Right lobe of liver (tissue), 6 donors: Measurements from ENCODE around the gene C15orf61. TPM values are rescaled to one million over a fixed set of nuclear protein-coding genes. Genes with fewer than 3 reads are reported as not detected.

Source experiments
- ATAC-seq, 4 donors: fragments of 200-7000 bp; cut with Tn5 transposase; one replicate each; pipeline ENCODE4 v1.9.1; 2020; ENCODE audit warnings: mild to moderate bottlenecking in 4 of 4, moderate library complexity in 4 of 4
- DNase-seq, 3 donors: peaks; one replicate each; pipeline ENCODE4 v3.0.0-alpha.2; 2020
- H3K27ac ChIP-seq, 3 donors: fragments of 200-600 bp; one replicate each; pipeline ENCODE4 v1.8.0; 2022
- H3K27me3 ChIP-seq, 2 donors: fragments of 200-600 bp; one replicate each; pipeline ENCODE4 v1.8.0; 2022
- H3K36me3 ChIP-seq, 4 donors: fragments of 200-600 bp; sonication (generic) in 1 of 4; one replicate each; pipeline versions ENCODE4 v1.5.1 to v1.8.0; 2017 to 2022; ENCODE audit warnings: control low read depth in 1 of 4
- H3K4me1 ChIP-seq, 4 donors: fragments of 200-600 bp; sonication (generic) in 1 of 4; one replicate each; pipeline versions ENCODE4 v1.5.1 to v1.8.0; 2017 to 2022; ENCODE audit warnings: control low read depth in 1 of 4
- H3K4me3 ChIP-seq, 3 donors: fragments of 200-600 bp; one replicate each; pipeline ENCODE4 v1.8.0; 2022
- H3K9me3 ChIP-seq, 4 donors: fragments of 200-600 bp; sonication (generic) in 1 of 4; one replicate each; pipeline versions ENCODE4 v1.5.1 to v1.8.0; 2017 to 2022; ENCODE audit warnings: control low read depth in 1 of 4
- POLR2A ChIP-seq: fragments of 450-650 bp; IDR thresholded peaks from one replicate; pipeline ENCODE4 v1.6.1; 2017; ENCODE audit warnings: antibody characterized with exemption, mild to moderate bottlenecking
- WGBS: methylation state at CpG from one replicate; pipeline ENCODE4 v1.1.6; 2018; ENCODE audit warnings: low coverage, low lambda C conversion rate; ENCODE audit not compliant: insufficient coverage; ENCODE audit errors: missing lambda C conversion rate; 5-methylcytosine and 5-hydroxymethylcytosine counted together
- intact Hi-C, 2 donors: fragments of 100-400 bp; cut with DNase I; formaldehyde crosslinking; loops; one replicate each; pipeline versions ENCODE4 v1.11.2 to v1.14.1; 2022
- total RNA-seq, 6 experiments: library from RNA; depleted of rRNA in 2 of 6; stranded (reverse); fragments of >200 nt in 2 of 6; fragmentation: NEBNext Ultra II Directional in 3 of 6; extraction: Animal tissue kit (Norgen Biotek cat#: 25700) in 3 of 6; gene quantifications; one replicate each; pipeline versions ENCODE4 v1.1.0 to v1.2.4, GENCODE V29; 2016 to 2023
- TF ChIP-seq, protein P1 (sequence below), 4 donors: fragments of 200-600 bp in 3 of 4; fragments of 450-650 bp in 1 of 4; IDR thresholded peaks; one replicate each; pipeline versions ENCODE4 v1.5.1 to v1.8.0; 2016 to 2022; ENCODE audit warnings: antibody characterized with exemption in 4 of 4, mild to moderate bottlenecking in 2 of 4
- donor health status: DM: no; HTN: yes; CAD: no.
- donor health status: DM: no; HTN: no; CAD: no.
- donor health status: DM: no; HTN: no; CAD: no.
- donor health status: DM: no; HTN: yes; CAD: no.
- donor health status: DM: no; HTN: yes; CAD: no.

C15orf61 gene
- total RNA-seq, 6 experiments from 2014 or later: 1.4 to 3.0 (median 2.3) TPM

- DNase-seq: no peak
- TF ChIP-seq, protein P1, sequence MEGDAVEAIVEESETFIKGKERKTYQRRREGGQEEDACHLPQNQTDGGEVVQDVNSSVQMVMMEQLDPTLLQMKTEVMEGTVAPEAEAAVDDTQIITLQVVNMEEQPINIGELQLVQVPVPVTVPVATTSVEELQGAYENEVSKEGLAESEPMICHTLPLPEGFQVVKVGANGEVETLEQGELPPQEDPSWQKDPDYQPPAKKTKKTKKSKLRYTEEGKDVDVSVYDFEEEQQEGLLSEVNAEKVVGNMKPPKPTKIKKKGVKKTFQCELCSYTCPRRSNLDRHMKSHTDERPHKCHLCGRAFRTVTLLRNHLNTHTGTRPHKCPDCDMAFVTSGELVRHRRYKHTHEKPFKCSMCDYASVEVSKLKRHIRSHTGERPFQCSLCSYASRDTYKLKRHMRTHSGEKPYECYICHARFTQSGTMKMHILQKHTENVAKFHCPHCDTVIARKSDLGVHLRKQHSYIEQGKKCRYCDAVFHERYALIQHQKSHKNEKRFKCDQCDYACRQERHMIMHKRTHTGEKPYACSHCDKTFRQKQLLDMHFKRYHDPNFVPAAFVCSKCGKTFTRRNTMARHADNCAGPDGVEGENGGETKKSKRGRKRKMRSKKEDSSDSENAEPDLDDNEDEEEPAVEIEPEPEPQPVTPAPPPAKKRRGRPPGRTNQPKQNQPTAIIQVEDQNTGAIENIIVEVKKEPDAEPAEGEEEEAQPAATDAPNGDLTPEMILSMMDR (IDR thresholded peaks at IDR 0.05): no peak
- TF ChIP-seq POLR2A: no peak
- Histone ChIP-seq H3K4me3 (no peak overlapping the region), H3K27me3 (no peaks in the 10 kb centered on the region), H3K4me1 (peaks cover 0 to 2% (median 0%) of the 10 kb centered on the region in 4 donors), H3K36me3 (peaks cover 0 to 7% (median 0%) of the 10 kb centered on the region in 4 donors), H3K9me3 (no peaks in the 10 kb centered on the region), H3K27ac (no peak overlapping the region)
- 90% methylated on average over 3 of the region's 3 CpGs for WGBS
- intact Hi-C loops: no loop called here
- no peak for ATAC-seq
Observed at GRCh38 chr15:67528513-67528912, 7.6 kb downstream of the C15orf61 start.

DNA sequence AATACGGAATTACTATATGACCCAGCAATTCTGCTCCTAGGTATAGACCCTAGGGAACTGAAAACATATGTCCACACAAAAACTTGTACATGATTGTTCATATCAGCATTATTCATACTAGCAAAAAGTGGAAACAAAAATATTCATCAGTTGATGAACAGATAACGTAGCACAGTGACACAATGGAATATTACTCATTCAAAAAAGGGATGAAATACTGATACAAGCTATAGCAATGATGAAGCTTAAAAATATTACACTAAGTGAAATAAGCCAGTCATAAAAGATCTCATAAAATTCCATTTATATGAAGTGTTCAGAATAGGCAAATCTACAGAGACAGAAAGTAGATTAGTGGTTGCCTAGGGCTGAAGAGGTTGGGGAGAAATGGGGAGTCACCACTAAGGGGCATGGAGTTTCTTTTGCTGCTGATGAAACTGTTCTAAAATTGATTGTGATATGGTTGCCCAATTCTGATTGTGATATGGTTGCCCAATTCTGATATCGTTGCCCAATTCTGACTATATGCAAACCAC lies 10.5 kb downstream of the C15orf61 start:
- DNase-seq (no peak), ATAC-seq (peak in 2 of 4 donors; percentile 27 to 35)
- WGBS: 70% methylated on average over 3 of the region's 3 CpGs
- Histone ChIP-seq H3K9me3 (no peaks in the 10 kb centered on the region), H3K4me3 (no peak overlapping the region), H3K27me3 (no peaks in the 10 kb centered on the region), H3K4me1 (no peaks in the 10 kb centered on the region), H3K27ac (no peak overlapping the region), H3K36me3 (peaks cover 0 to 7% (median 0%) of the 10 kb centered on the region in 4 donors)
- TF ChIP-seq, protein P1 (IDR thresholded peaks at IDR 0.05): no peak
- TF ChIP-seq POLR2A: no peak
- intact Hi-C loops: no loop called here

- Histone ChIP-seq H3K27ac (no peak overlapping the region), H3K4me1 (no peaks in the 10 kb centered on the region), H3K9me3 (no peaks in the 10 kb centered on the region), H3K36me3 (no peaks in the 10 kb centered on the region), H3K27me3 (no peaks in the 10 kb centered on the region), H3K4me3 (no peak overlapping the region)
- no peak for DNase-seq
- 58% methylated on average over 1 of the region's 1 CpG for WGBS
- no peak for TF ChIP-seq POLR2A
- TF ChIP-seq, protein P1 (IDR thresholded peaks at IDR 0.05): no peak
- intact Hi-C loops: no loop called here
- no peak for ATAC-seq
Observed at GRCh38 chr15:67533873-67534272, 12.9 kb downstream of the C15orf61 start.

DNA sequence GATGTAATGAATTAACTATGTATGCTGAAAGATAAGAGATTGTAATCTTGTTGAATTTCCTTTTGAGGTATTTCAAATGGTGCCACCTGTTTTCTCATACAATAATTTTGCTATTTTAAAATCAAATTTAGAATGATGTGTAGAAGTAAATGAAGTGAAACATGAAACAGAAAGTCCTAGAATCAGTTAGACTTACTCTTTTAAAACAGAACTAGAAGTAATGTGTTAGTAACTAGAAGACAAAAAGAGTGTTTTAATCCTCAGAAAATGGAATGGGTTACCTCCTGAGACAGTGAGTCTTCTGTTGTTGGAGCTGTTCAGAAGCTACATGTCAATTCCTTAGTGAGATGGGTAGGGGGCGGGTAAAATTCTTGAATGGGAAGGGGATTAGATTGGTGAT lies 13.4 kb downstream of the C15orf61 start:
- intact Hi-C loops: no loop called here
- ATAC-seq: no peak
- no peak for DNase-seq
- Histone ChIP-seq H3K4me3 (no peak overlapping the region), H3K36me3 (no peaks in the 10 kb centered on the region), H3K27me3 (no peaks in the 10 kb centered on the region), H3K4me1 (no peaks in the 10 kb centered on the region), H3K27ac (no peak overlapping the region), H3K9me3 (no peaks in the 10 kb centered on the region)
- 83% methylated on average over 1 of the region's 1 CpG for WGBS
- TF ChIP-seq POLR2A: no peak
- TF ChIP-seq, protein P1 (IDR thresholded peaks at IDR 0.05): no peak

DNA sequence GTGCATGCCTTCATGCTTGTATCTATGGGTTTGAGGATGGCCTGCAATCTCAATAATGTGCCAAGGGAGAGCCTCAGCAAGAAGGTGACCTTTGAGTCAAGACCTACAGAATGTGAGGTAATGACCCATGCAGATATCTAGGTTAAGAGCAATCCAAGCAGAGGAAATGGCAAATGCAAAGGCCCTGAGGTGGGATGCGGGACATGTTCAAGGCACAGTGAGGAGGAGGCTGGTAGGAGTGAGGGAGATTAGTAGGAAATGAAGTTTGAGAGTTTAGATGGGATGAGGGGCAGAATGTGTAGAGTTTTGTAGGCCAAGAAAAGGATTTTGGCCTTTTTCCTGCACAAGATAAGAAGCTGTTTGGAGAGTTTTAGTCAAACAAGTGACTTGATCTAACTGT lies 16.8 kb downstream of the C15orf61 start:
- 85% methylated on average over 1 of the region's 1 CpG for WGBS
- H3K27ac ChIP-seq: no peak overlapping the region
- peaks cover 0 to 3% (median 0%) of the 10 kb centered on the region in 4 donors for H3K4me1 ChIP-seq
- no peaks in the 10 kb centered on the region for H3K9me3 ChIP-seq
- DNase-seq: no peak
- TF ChIP-seq, protein P1 (IDR thresholded peaks at IDR 0.05): no peak
- TF ChIP-seq POLR2A: no peak
- no peaks in the 10 kb centered on the region for H3K36me3 ChIP-seq
- no peak for ATAC-seq
- intact Hi-C loops: no loop called here
- no peak overlapping the region for H3K4me3 ChIP-seq
- H3K27me3 ChIP-seq: no peaks in the 10 kb centered on the region
